H1 (cell line): ENCODE data around the gene IQCK. TPM values are rescaled to one million over a fixed set of nuclear protein-coding genes. Genes with fewer than 3 reads are reported as not detected.

Experiments used
- ATF2 ChIP-seq: IDR thresholded peaks from 2 replicates; pipeline ENCODE4 v1.6.1; 2012; ENCODE audit warnings: low read length, inconsistent platforms
- ATF3 ChIP-seq: IDR thresholded peaks from 2 replicates; pipeline ENCODE4 v1.6.1; 2011; ENCODE audit warnings: low read depth, mild to moderate bottlenecking, low read length; ENCODE audit not compliant: insufficient read depth
- KDM1A ChIP-seq: fragments of 200-600, 300-600 bp; sonication (generic); IDR thresholded peaks from 2 replicates; pipeline ENCODE4 v1.7.1; 2016; ENCODE audit warnings: mild to moderate bottlenecking, low read length, borderline replicate concordance
- NANOG ChIP-seq: IDR thresholded peaks from 2 replicates; pipeline ENCODE4 v1.6.1; 2011; ENCODE audit warnings: low read length, low read depth, mild to moderate bottlenecking, inconsistent platforms; ENCODE audit not compliant: insufficient read depth, poor library complexity, severe bottlenecking
- polyA plus RNA-seq, 7 experiments: library from polyadenylated mRNA; depleted of rRNA in 3 of 7; stranded (reverse) in 5 of 7; unstranded in 2 of 7; fragments of >200 nt in 5 of 7; fragments of 200-250 nt in 2 of 7; gene quantifications; 1 replicate in 5 of 7; 2 replicates in 1 of 7; 4 replicates in 1 of 7; pipeline versions ENCODE4 v1.2.1 to v1.2.3, GENCODE V29; 2011 to 2013; ENCODE audit warnings: missing spikeins in 2 of 7, mixed read lengths in 2 of 7
- total RNA-seq: library from RNA; stranded (reverse); fragmentation: NEBNext Ultra II Directional; extraction: Animal tissue kit (Norgen Biotek cat#: 25700); gene quantifications from 2 replicates; pipeline ENCODE4 v1.2.1, GENCODE V29; 2021

IQCK gene
- total and polyA plus RNA-seq, 2 of the 8 experiments (the other 6 are each of a cell fraction or from before 2014, with no cell fraction given) = 6.2 to 9.3 TPM

GRCh38 chr16:19737306-19738038, 19.4 kb downstream of the IQCK start (continued):
- TF ChIP-seq ATF2 = no peak
- TF ChIP-seq NANOG = no peak
- no peak for TF ChIP-seq ATF3
- no peak for TF ChIP-seq KDM1A
- TF ChIP-seq, all 59 proteins: peak for 0
